ENCODE measurements around the gene CST9. TPM values are rescaled to one million over a fixed set of nuclear protein-coding genes. Genes with fewer than 3 reads are reported as not detected.

The CST9 gene
- polyA plus RNA-seq, 1 donor (not counting 4 experiments of a cell fraction or from before 2014, with no cell fraction given) = not detected

DNA sequence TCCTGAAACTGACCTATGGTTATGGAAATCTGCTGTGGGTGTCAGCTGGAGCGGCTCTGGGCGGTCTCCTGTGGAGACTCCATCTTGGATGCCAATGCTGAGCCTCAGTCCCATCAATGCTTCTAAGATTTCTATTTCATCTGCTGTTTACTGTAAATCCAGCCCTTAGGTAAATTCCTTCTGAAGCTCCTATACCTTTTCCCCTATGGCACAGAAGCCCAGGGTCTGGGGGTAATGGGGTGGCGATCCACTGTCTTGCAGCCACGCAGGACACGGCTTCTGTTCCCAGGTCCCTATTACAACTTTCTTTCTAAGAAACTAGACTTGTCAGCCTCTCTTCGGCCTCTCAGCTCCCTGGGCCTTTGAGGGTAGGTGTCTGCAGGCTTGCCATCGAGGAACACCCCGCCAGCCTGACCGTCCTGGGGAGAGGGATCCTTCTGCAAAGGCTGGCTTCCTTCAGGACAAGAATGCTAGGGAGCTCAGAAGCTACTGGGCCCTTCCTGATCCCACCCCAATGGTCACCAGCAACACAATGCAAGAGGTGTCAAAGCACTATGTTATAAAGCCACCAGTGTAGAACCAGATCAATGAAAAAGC, 25.6 kb upstream of the CST9 start:
- no peak for FAIRE-seq
- H2AFZ ChIP-seq (ENCODE audit: control insufficient read depth, low read length) = no peak overlapping the region
- H3K4me1 ChIP-seq (ENCODE audit: control insufficient read depth, extremely low read depth, insufficient read depth, low read length) = peaks cover 28% of the 10 kb centered on the region
- peaks cover 10% of the 10 kb centered on the region for H3K79me2 ChIP-seq (ENCODE audit: control insufficient read depth, insufficient read depth, low read length)
- H3K4me2 ChIP-seq (ENCODE audit: control insufficient read depth, extremely low read depth, insufficient read depth, low read depth, low read length) = no peak overlapping the region
- H4K20me1 ChIP-seq (ENCODE audit: control insufficient read depth, extremely low read depth, insufficient read depth, low read length) = no peaks in the 10 kb centered on the region
- dilution Hi-C loops (cut with MboI; ENCODE audit: extremely low pct_ligation_motif_present, low sequenced_read_pairs) = no loop called here
- H3K4me3 ChIP-seq (ENCODE audit: control insufficient read depth in 2 of 3, extremely low read depth in 1 of 3, insufficient read depth in 2 of 3, low read depth in 1 of 3, low read length in 3 of 3) = no peak overlapping the region
- H3K27me3 ChIP-seq (ENCODE audit: control insufficient read depth, extremely low read depth, insufficient read depth, low read length) = no peaks in the 10 kb centered on the region
- H3K9me3 ChIP-seq (ENCODE audit: control insufficient read depth, low read depth, low read length) = no peaks in the 10 kb centered on the region
- peaks cover 4% of the 10 kb centered on the region for H3K9me1 ChIP-seq (ENCODE audit: control insufficient read depth, extremely low read depth, insufficient read depth, low read length)
- no peak for DNase-seq (ENCODE audit: low read depth, low spot score)
- H3K36me3 ChIP-seq (ENCODE audit: control insufficient read depth in 2 of 2, extremely low read depth in 1 of 2, insufficient read depth in 2 of 2, low read length in 2 of 2) = peaks cover 13 to 15% of the 10 kb centered on the region in 2 experiments
- no peak overlapping the region for H3K27ac ChIP-seq (ENCODE audit: control insufficient read depth, insufficient read depth, low read length)
- H3K9ac ChIP-seq (ENCODE audit: control insufficient read depth, extremely low read depth, insufficient read depth, low read length) = no peak overlapping the region
- TF ChIP-seq, protein P1, sequence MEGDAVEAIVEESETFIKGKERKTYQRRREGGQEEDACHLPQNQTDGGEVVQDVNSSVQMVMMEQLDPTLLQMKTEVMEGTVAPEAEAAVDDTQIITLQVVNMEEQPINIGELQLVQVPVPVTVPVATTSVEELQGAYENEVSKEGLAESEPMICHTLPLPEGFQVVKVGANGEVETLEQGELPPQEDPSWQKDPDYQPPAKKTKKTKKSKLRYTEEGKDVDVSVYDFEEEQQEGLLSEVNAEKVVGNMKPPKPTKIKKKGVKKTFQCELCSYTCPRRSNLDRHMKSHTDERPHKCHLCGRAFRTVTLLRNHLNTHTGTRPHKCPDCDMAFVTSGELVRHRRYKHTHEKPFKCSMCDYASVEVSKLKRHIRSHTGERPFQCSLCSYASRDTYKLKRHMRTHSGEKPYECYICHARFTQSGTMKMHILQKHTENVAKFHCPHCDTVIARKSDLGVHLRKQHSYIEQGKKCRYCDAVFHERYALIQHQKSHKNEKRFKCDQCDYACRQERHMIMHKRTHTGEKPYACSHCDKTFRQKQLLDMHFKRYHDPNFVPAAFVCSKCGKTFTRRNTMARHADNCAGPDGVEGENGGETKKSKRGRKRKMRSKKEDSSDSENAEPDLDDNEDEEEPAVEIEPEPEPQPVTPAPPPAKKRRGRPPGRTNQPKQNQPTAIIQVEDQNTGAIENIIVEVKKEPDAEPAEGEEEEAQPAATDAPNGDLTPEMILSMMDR (optimal IDR thresholded peaks at IDR 0.05 in 1 of 3, IDR thresholded peaks at IDR 0.05 in 1 of 3, conservative IDR thresholded peaks at IDR 0.05 in 1 of 3; ENCODE audit: extremely low read depth in 1 of 3, insufficient read depth in 2 of 3, low read length in 3 of 3) = no peak
- no peak for TF ChIP-seq EZH2 (IDR thresholded peaks at IDR 0.05; ENCODE audit: low read length)

DNA sequence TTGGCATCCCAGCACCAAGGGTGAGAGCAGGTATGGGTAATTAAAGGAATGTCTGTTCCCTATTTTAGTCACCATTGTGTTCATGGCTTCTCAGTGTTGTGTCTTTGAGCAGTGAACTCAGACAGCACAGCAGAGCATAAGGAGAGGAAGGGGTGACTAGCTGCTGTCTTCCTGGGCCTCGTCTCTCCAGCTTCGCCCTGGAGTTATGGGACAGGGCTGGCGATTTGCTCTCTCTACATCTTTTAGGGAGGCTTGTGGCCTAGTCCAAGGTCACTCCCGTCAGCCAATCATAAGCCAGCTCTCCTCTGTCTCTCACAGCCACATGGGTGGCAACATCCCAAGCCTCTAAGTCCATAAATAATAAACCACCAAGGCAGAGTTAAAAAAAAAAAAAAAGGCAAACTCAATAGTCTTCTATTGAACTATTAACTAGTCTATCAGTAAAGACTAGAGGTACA, 24.7 kb upstream of the CST9 start:
- Histone ChIP-seq H3K9ac (ENCODE audit: control insufficient read depth, extremely low read depth, insufficient read depth, low read length) (no peak overlapping the region), H3K4me2 (ENCODE audit: control insufficient read depth, extremely low read depth, insufficient read depth, low read depth, low read length) (no peak overlapping the region), H3K9me3 (ENCODE audit: control insufficient read depth, low read depth, low read length) (no peaks in the 10 kb centered on the region), H2AFZ (ENCODE audit: control insufficient read depth, low read length) (no peak overlapping the region), H4K20me1 (ENCODE audit: control insufficient read depth, extremely low read depth, insufficient read depth, low read length) (no peaks in the 10 kb centered on the region), H3K4me1 (ENCODE audit: control insufficient read depth, extremely low read depth, insufficient read depth, low read length) (peaks cover 28% of the 10 kb centered on the region), H3K4me3 (ENCODE audit: control insufficient read depth in 2 of 3, extremely low read depth in 1 of 3, insufficient read depth in 2 of 3, low read depth in 1 of 3, low read length in 3 of 3) (no peak overlapping the region), H3K9me1 (ENCODE audit: control insufficient read depth, extremely low read depth, insufficient read depth, low read length) (peaks cover 4% of the 10 kb centered on the region), H3K27me3 (ENCODE audit: control insufficient read depth, extremely low read depth, insufficient read depth, low read length) (no peaks in the 10 kb centered on the region), H3K27ac (ENCODE audit: control insufficient read depth, insufficient read depth, low read length) (no peak overlapping the region), H3K36me3 (ENCODE audit: control insufficient read depth in 2 of 2, extremely low read depth in 1 of 2, insufficient read depth in 2 of 2, low read length in 2 of 2) (peaks cover 13 to 15% of the 10 kb centered on the region in 2 experiments), H3K79me2 (ENCODE audit: control insufficient read depth, insufficient read depth, low read length) (peaks cover 6% of the 10 kb centered on the region)
- DNase-seq (ENCODE audit: low read depth, low spot score) (no peak), FAIRE-seq (no peak)
- dilution Hi-C loops (cut with MboI; ENCODE audit: extremely low pct_ligation_motif_present, low sequenced_read_pairs) = no loop called here
- TF ChIP-seq EZH2 (IDR thresholded peaks at IDR 0.05; ENCODE audit: low read length) = no peak
- TF ChIP-seq, protein P1 (optimal IDR thresholded peaks at IDR 0.05 in 1 of 3, IDR thresholded peaks at IDR 0.05 in 1 of 3, conservative IDR thresholded peaks at IDR 0.05 in 1 of 3; ENCODE audit: extremely low read depth in 1 of 3, insufficient read depth in 2 of 3, low read length in 3 of 3) = no peak
